LNCAP (cell line): ENCODE results near the gene SLC35E2B.

ENCODE experiments used
- CTCF ChIP-seq: fragments of 450-650 bp; IDR thresholded peaks from 2 replicates; pipeline ENCODE4 v1.5.1; 2017; ENCODE audit warnings: mild to moderate bottlenecking

The SLC35E2B gene

GRCh38 chr1:1672181-1672965 is 20.2 kb downstream of the SLC35E2B start:
- TF ChIP-seq CTCF, result no peak

- TF ChIP-seq CTCF, result no peak
These were observed 21.1 kb downstream of the SLC35E2B start for GRCh38 chr1:1671365-1672119.

GRCh38 chr1:1670866-1671265 is 21.7 kb downstream of the SLC35E2B start:
- no peak for TF ChIP-seq CTCF

- TF ChIP-seq CTCF, result no peak
These were observed 22.8 kb downstream of the SLC35E2B start for GRCh38 chr1:1669468-1670440.

GRCh38 chr1:1666526-1666925 is 26.1 kb downstream of the SLC35E2B start:
- TF ChIP-seq CTCF, result no peak

GRCh38 chr1:1665815-1666251 is 26.8 kb downstream of the SLC35E2B start:
- TF ChIP-seq CTCF, result peak; percentile 86
